ENCODE data around the gene DLG5.

DLG5 gene

DNA sequence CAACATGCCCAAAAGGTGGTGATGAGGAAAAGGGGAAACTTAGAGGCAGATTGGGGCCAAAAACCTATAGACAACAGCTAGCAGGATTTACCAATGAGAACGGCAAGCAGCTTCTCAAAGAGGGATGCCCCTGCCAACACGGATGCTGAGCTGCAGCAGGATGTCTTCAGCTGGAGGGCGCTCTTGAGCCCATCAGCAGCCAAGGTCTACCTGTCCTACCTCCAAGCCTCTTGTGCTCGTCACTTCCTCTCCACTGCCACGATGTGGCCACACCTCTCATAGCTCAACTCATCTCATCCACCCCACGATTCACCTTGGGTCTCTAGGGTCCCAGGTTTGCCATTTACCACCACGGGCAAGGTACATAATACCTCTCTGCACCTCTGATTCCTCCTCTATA, 36.5 kb downstream of the DLG5 start:
- FAIRE-seq: no peak

DNA sequence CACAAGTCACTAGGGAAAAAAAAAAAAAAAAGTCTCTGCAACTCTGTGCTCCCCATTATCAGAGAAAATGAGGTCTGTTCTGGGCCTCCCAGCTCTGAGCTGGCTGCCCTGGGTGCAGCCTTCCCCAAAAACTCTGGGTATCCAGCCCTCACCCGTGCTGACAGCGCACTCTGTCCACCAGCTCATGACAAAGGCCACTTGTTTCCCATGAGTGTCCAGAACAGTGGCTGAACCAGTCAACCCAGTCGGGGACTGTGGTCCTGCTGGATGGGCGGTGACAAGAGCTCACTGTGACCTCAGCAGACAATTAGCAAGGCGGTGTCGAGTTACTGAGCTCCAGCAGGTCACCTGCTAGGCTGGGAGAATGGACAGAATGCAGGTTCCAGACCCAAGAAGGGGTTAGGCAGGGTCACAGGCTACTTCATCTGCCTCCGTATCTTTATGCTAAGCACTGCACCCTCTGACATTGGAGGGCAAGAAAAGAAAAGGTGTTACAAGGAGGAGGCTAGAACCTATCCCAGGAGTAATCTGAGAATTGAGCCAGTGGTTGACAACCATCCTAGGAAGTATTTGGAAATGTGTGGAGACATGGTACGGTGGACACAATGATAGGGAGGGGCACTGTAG, 37.2 kb downstream of the DLG5 start:
- FAIRE-seq: no peak

GRCh38 chr10:77888356-77888703, 38.2 kb downstream of the DLG5 start:
- no peak for FAIRE-seq

GRCh38 chr10:77887631-77888355, 38.8 kb downstream of the DLG5 start:
- no peak for FAIRE-seq

GRCh38 chr10:77886795-77887355, 39.7 kb downstream of the DLG5 start:
- FAIRE-seq: no peak

- no peak for FAIRE-seq
Observed at GRCh38 chr10:77884181-77884580, 42.4 kb downstream of the DLG5 start.

- no peak for FAIRE-seq
Observed at GRCh38 chr10:77881636-77882035, 44.9 kb downstream of the DLG5 start.

DNA sequence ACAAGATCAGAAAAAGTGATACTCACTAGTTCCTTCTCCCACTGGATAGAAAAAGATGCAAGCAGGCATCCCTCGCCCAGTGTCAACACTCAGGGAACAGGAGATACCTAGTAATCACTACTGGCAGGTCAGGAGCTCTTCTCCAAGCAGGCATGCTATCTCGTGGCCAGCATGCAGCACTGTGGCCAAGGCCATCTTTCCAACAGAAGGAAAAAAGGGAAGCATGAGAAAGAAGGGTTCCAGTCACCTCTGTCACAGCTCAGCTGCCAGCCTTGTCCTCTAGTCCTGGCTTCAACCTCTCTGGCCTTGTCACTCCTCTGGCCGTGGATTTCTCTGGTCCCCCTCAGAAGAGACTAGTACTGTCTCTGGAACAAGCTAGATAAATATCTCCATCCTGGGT, 45.3 kb downstream of the DLG5 start:
- no peak for FAIRE-seq

DNA sequence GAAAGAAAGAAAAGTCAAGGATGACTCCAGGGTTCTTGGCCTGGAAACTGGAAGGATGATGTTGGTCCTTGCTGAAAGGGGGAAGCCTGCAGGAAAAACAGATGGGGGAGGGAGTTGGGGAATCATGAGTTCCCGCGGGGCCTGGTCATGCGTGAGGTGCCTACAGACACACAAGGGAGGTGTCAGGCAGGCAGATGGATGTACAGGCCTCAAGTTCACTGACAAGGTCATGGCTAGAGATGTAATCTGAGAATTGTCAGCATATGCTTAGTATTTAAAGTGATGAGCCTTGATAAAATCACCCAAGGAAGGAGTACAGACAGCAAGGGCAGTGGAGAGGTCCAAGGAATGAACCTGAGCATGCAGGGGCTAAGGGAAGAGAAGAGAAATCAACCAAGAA, 46.8 kb downstream of the DLG5 start:
- FAIRE-seq: no peak

- no peak for FAIRE-seq
Observed at GRCh38 chr10:77879065-77879464, 47.5 kb downstream of the DLG5 start.

- no peak for FAIRE-seq
Observed at GRCh38 chr10:77877441-77878344, 48.9 kb downstream of the DLG5 start.

DNA sequence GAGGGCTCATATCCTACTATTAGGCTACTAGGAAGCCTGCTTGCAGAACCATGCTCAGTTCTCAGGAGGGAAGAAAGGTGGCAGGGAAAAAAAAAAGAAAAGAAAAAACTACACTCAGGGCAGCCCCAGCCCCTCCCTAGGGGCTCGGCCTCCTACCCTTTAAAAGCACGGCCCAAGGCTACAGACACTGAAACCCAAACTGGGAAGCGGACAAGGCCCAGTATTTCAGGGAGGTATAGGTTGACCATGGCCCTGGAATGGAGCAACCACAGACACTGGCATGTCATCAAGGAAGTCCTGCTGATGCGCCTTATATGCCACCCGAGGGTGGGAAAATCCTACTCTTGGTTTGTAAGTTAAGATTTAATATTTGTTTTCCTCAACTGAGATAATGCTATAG, 50.8 kb downstream of the DLG5 start:
- FAIRE-seq: no peak

DNA sequence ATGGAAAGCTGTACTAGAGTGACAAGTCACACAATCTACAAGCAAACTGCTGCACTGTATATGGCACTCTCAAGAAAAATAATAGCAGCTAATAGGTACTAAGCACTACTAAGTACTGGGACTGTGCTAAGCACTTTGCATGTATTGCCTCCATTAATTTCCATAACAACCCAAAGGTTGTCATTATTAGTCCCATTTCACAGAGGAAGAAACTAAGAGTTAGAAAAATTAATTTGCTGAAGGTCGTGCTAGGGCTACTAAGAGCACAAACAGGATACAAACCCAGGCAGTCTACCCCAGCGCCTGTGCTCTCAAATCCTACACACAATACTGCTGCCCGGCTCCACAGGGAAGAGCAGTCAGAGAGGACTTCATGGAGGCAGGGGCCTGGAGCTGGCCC, 51.7 kb downstream of the DLG5 start:
- FAIRE-seq: no peak

GRCh38 chr10:77873536-77874380, 52.8 kb downstream of the DLG5 start:
- FAIRE-seq: no peak

DNA sequence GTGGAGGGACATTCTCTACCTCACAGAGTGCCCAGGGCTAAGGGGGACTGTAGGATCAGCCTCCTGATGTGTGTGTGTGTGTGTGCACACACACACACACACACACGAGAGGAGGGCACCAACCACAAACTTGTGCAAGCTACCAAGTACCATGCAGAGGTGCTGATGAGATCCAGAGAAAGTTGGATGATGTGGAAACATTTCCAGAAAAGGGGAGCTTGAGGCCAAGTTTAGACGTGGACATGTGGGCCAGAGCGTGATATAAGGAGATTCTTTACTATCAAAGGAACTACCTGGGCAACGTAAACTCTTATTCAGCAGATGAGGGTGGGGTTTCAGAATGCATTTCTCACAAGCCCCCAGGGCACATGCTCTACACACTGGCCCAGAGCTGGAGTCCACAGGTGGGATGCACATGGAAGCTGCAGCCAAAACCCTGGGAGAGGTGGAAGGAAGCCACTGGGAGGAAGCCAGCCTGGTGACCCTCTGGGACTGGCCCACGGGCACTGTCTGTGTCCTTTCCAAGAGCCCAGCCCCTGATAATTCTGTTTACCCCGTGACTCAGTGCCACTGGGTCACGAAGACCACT, 53.5 kb downstream of the DLG5 start:
- no peak for FAIRE-seq

GRCh38 chr10:77872151-77872946, 54.2 kb downstream of the DLG5 start:
- FAIRE-seq: no peak

DNA sequence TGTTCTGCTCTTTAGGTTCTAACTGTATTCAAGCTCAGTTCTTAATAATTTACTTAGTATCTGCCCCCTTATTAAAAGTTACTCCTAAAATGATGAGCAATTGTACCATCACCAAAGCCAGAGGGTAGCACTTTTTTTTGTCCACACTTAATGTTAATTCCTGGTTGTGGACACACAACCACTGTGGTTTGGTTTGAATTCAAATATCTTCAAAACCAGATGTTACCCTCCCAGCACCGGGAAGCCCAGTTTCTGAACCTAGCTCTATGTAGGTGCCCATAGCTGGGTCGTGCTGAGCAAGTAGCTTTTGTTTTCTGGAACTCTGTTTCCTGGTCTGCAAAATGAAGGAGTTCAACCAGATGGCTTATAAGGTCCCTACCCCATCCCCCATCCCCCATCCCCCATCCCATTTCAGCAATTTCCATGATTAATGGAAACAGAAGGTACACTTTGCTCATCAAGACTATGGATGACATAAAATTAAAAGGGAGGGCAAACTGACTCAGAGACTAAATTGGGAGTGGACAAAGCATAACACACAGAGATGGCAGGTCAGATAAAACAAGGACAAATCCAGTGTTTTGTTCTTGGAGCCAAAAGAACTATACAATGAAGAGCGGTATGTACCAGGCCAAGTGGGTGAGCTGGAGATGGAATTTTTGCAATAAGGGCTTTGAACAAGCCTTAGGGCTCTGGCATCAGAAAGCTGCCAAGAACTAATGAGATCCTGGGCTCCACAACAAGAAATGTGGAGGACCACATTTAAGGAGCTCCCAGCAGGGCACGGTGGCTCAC, 56.7 kb downstream of the DLG5 start:
- no peak for FAIRE-seq

DNA sequence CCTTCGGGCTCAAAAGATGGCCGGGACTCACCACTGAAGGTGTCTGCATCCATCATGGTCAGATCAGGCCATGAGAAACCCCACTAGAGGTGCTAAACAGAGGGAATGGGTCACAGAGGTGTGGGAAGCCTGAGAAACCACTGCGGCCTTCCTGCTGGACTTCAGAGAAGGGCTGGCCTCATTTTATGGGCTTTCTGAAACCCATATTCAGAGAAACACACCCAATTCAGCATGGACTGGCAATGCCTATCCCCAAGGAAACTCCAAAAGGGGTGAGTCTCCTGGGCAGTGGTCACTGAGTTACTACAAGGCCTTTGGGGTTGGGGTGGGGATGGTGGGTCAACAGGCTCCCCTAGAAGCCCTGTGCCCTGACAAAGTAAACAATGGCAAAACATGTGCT, 58.0 kb downstream of the DLG5 start:
- FAIRE-seq: no peak

GRCh38 chr10:77867124-77867719, 59.3 kb downstream of the DLG5 start:
- no peak for FAIRE-seq

DNA sequence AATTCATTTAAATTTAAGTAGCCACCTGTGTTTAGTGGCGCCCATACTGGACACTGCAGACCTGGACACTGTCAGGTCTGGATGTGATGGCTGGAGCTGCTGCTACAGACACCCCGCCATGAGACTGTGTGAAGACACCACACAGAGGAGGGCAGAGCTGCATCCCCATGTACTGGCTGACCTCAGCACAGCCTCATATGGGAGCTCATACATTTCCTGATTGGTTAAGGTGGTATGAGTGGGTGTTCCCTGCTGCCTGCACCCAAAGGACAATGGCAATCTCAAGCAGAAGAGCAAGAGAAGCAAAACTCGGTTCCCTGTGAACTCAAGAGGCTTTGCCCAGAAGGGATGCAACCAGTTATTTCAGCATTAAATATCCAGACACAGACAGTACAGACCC, 60.0 kb downstream of the DLG5 start:
- no peak for FAIRE-seq

Measured in A204.1 (cell line).